BLaER1 (cell line): Measurements from ENCODE around the gene SAT2.
A peak's percentile ranks its signal among the peaks of the same experiment; 100 is the strongest.

Experiments used
- H3K27ac ChIP-seq: shearing (Covaris generic); formaldehyde crosslinking; 2 replicates; pipeline ENCODE4 v1.8.1; 2022
- H3K27me3 ChIP-seq: shearing (Covaris generic); formaldehyde crosslinking; 2 replicates; pipeline ENCODE4 v1.8.1; 2022
- H3K36me3 ChIP-seq: shearing (Covaris generic); formaldehyde crosslinking; 2 replicates; pipeline ENCODE4 v1.8.1; 2022
- H3K4me1 ChIP-seq: shearing (Covaris generic); formaldehyde crosslinking; 2 replicates; pipeline ENCODE4 v1.8.1; 2022
- H3K4me2 ChIP-seq: shearing (Covaris generic); formaldehyde crosslinking; 2 replicates; pipeline ENCODE4 v1.8.1; 2022
- H3K4me3 ChIP-seq: shearing (Covaris generic); formaldehyde crosslinking; 2 replicates; pipeline ENCODE4 v1.8.1; 2022
- H3K9ac ChIP-seq: shearing (Covaris generic); formaldehyde crosslinking; 2 replicates; pipeline ENCODE4 v1.8.1; 2022
- H3K9me3 ChIP-seq: shearing (Covaris generic); formaldehyde crosslinking; 2 replicates; pipeline ENCODE4 v1.8.1; 2022
- H4K20me1 ChIP-seq: shearing (Covaris generic); formaldehyde crosslinking; 2 replicates; pipeline ENCODE4 v1.8.1; 2022
- Cebpa-rat ChIP-seq: shearing (Covaris generic); IDR thresholded peaks from 2 replicates; pipeline ENCODE4 v1.8.1; 2022

Gene SAT2

GRCh38 chr17:7627250-7628121 is at the start of gene SAT2:
SAT2 (minus strand) TSS chr17:7627821; CDS start chr17:7627635, 186 bp downstream.
- Histone ChIP-seq H4K20me1 (peaks cover 8% of the 10 kb centered on the region; the same call in 1 of the 2 replicates), H3K9me3 (no peaks in the 10 kb centered on the region), H3K4me1 (peaks cover 15% of the 10 kb centered on the region), H3K27ac (peak within 1 kb of the TSS; percentile 86), H3K4me2 (peak within 1 kb of the TSS; percentile 92), H3K27me3 (no peaks in the 10 kb centered on the region), H3K9ac (peak within 1 kb of the TSS; percentile 92), H3K4me3 (peak within 1 kb of the TSS; percentile 85), H3K36me3 (peaks cover 12% of the 10 kb centered on the region; the same call in 1 of the 2 replicates)
- no peak for TF ChIP-seq Cebpa-rat

GRCh38 chr17:7676533-7676932 is 48.9 kb upstream of the SAT2 start:
- no peak for TF ChIP-seq Cebpa-rat
- Histone ChIP-seq H3K4me3 (no peak overlapping the region), H4K20me1 (peaks cover 72% of the 10 kb centered on the region), H3K36me3 (peaks cover 85% of the 10 kb centered on the region), H3K27ac (no peak overlapping the region), H3K4me1 (no peaks in the 10 kb centered on the region), H3K27me3 (no peaks in the 10 kb centered on the region), H3K4me2 (no peak overlapping the region), H3K9me3 (peaks cover 22% of the 10 kb centered on the region), H3K9ac (no peak overlapping the region)

- Histone ChIP-seq H3K9me3 (peaks cover 22% of the 10 kb centered on the region), H3K27ac (no peak overlapping the region), H3K4me1 (no peaks in the 10 kb centered on the region), H3K9ac (no peak overlapping the region), H3K27me3 (no peaks in the 10 kb centered on the region), H3K4me3 (no peak overlapping the region), H3K36me3 (peaks cover 98% of the 10 kb centered on the region), H3K4me2 (no peak overlapping the region), H4K20me1 (peaks cover 62% of the 10 kb centered on the region)
- TF ChIP-seq Cebpa-rat: no peak
These were observed 47.3 kb upstream of the SAT2 start for GRCh38 chr17:7674934-7675333.

- Histone ChIP-seq H3K4me3 (no peak overlapping the region), H3K4me1 (no peaks in the 10 kb centered on the region), H3K9me3 (peaks cover 22% of the 10 kb centered on the region), H3K9ac (no peak overlapping the region), H3K4me2 (no peak overlapping the region), H4K20me1 (peaks cover 59% of the 10 kb centered on the region), H3K36me3 (peaks cover 98% of the 10 kb centered on the region), H3K27ac (no peak overlapping the region), H3K27me3 (no peaks in the 10 kb centered on the region)
- TF ChIP-seq Cebpa-rat: no peak
These were observed 45.6 kb upstream of the SAT2 start for GRCh38 chr17:7673239-7673638.

GRCh38 chr17:7668482-7668881 is 40.9 kb upstream of the SAT2 start:
- Histone ChIP-seq H3K4me3 (no peak overlapping the region), H3K27ac (no peak overlapping the region), H3K27me3 (no peaks in the 10 kb centered on the region), H3K36me3 (peaks cover 85% of the 10 kb centered on the region), H3K9ac (no peak overlapping the region), H4K20me1 (peaks cover 38% of the 10 kb centered on the region), H3K9me3 (peaks cover 3% of the 10 kb centered on the region), H3K4me1 (no peaks in the 10 kb centered on the region), H3K4me2 (no peak overlapping the region)
- TF ChIP-seq Cebpa-rat: no peak

- H4K20me1 ChIP-seq: peaks cover 38% of the 10 kb centered on the region
- H3K36me3 ChIP-seq: peaks cover 78% of the 10 kb centered on the region
- H3K4me1 ChIP-seq: no peaks in the 10 kb centered on the region
- no peaks in the 10 kb centered on the region for H3K9me3 ChIP-seq
- no peak overlapping the region for H3K9ac ChIP-seq
- H3K4me2 ChIP-seq: no peak overlapping the region
- no peak overlapping the region for H3K4me3 ChIP-seq
- no peaks in the 10 kb centered on the region for H3K27me3 ChIP-seq
- TF ChIP-seq Cebpa-rat: no peak
- no peak overlapping the region for H3K27ac ChIP-seq
These were observed 40.2 kb upstream of the SAT2 start for GRCh38 chr17:7667656-7668406.

- Histone ChIP-seq H3K9ac (no peak overlapping the region), H3K4me1 (peaks cover 11% of the 10 kb centered on the region), H3K27ac (no peak overlapping the region)
These were observed 29.5 kb upstream of the SAT2 start for GRCh38 chr17:7656958-7657609.

GRCh38 chr17:7655541-7655840 is 27.9 kb upstream of the SAT2 start:
- TF ChIP-seq Cebpa-rat: no peak
- Histone ChIP-seq H3K27ac (no peak overlapping the region), H3K36me3 (no peaks in the 10 kb centered on the region), H3K4me1 (peaks cover 23% of the 10 kb centered on the region), H3K9ac (no peak overlapping the region), H3K9me3 (no peaks in the 10 kb centered on the region), H3K4me3 (no peak overlapping the region), H3K27me3 (peaks cover 49% of the 10 kb centered on the region), H3K4me2 (peak overlapping the region; percentile 55), H4K20me1 (peaks cover 25% of the 10 kb centered on the region)

More at GRCh38 chr17:7656958-7657609, 29.5 kb upstream of the SAT2 start:
- no peak for TF ChIP-seq Cebpa-rat
- Histone ChIP-seq H3K4me2 (no peak overlapping the region), H3K27me3 (peaks cover 33% of the 10 kb centered on the region), H3K9me3 (no peaks in the 10 kb centered on the region), H4K20me1 (peaks cover 12% of the 10 kb centered on the region; the same call in 1 of the 2 replicates), H3K4me3 (no peak overlapping the region), H3K36me3 (no peaks in the 10 kb centered on the region)

GRCh38 chr17:7654832-7655540 is 27.4 kb upstream of the SAT2 start:
- Histone ChIP-seq H3K9ac (no peak overlapping the region), H3K36me3 (no peaks in the 10 kb centered on the region), H3K27ac (no peak overlapping the region), H3K4me2 (peak overlapping the region; percentile 55), H4K20me1 (peaks cover 29% of the 10 kb centered on the region), H3K9me3 (no peaks in the 10 kb centered on the region), H3K4me3 (no peak overlapping the region), H3K4me1 (peaks cover 28% of the 10 kb centered on the region), H3K27me3 (peaks cover 54% of the 10 kb centered on the region)
- TF ChIP-seq Cebpa-rat: no peak
